Activated naive CD4-positive, alpha-beta T cell treated with anti-CD3 and anti-CD28 coated beads, Interleukin-2, amount 50 U/mL, for 72 hours (primary cell): Measurements from ENCODE around the gene BASP1. TPM values are rescaled to one million over a fixed set of nuclear protein-coding genes. Genes with fewer than 3 reads are reported as not detected.

Experiments
- ATAC-seq, 2 donors: fragments of 150-1000 bp; cut with Tn5 transposase; 2 replicates each; pipeline ENCODE4 v1.10.0; 2021; ENCODE audit warnings: mild to moderate bottlenecking in 2 of 2, moderate library complexity in 2 of 2
- DNase-seq, 2 donors: peaks; one replicate each; pipeline ENCODE4 v3.0.0; 2021 to 2022; ENCODE audit warnings: low spot score in 2 of 2
- H3K27ac Mint-ChIP-seq, 2 donors: one replicate each; pipeline ENCODE4 v1.8.0; 2022; ENCODE audit warnings: mild to moderate bottlenecking in 2 of 2, mixed read lengths in 2 of 2
- H3K36me3 Mint-ChIP-seq, 2 donors: one replicate each; pipeline ENCODE4 v1.8.0; 2022; ENCODE audit warnings: mixed read lengths in 2 of 2
- H3K9me3 Mint-ChIP-seq, 2 donors: one replicate each; pipeline ENCODE4 v1.8.0; 2022; ENCODE audit warnings: mixed read lengths in 2 of 2
- total RNA-seq, 2 donors: library from RNA; stranded (reverse); gene quantifications; one replicate each; pipeline ENCODE4 v1.2.3, GENCODE V29; 2022

BASP1 gene
- total RNA-seq, 2 donors from 2014 or later, result 0.16 to 0.76 TPM

- peaks cover 0 to 16% of the 10 kb centered on the region in 2 donors for H3K36me3 Mint-ChIP-seq
- ATAC-seq (peak in 1 of 2 donors; percentile 71), DNase-seq (peak; percentile 55 to 60)
- no peak overlapping the region for H3K27ac Mint-ChIP-seq
- H3K9me3 Mint-ChIP-seq, result no peaks in the 10 kb centered on the region
Observed at GRCh38 chr5:17216176-17216973, 1.1 kb upstream of the BASP1 start.

GRCh38 chr5:17216974-17217492, 398 bp upstream of the BASP1 start:
- ATAC-seq (no peak), DNase-seq (no peak)
- H3K27ac Mint-ChIP-seq, result no peak overlapping the region
- peaks cover 0 to 16% of the 10 kb centered on the region in 2 donors for H3K36me3 Mint-ChIP-seq
- no peaks in the 10 kb centered on the region for H3K9me3 Mint-ChIP-seq

- no peak for ATAC-seq
- DNase-seq, result no peak
- H3K36me3 Mint-ChIP-seq, result peaks cover 0 to 16% of the 10 kb centered on the region in 2 donors
- no peaks in the 10 kb centered on the region for H3K9me3 Mint-ChIP-seq
- H3K27ac Mint-ChIP-seq, result no peak overlapping the region
Observed at GRCh38 chr5:17218353-17219005, 1.0 kb downstream of the BASP1 start.

GRCh38 chr5:17219006-17219422, 1.6 kb downstream of the BASP1 start:
- Mint-ChIP-seq H3K27ac (no peak overlapping the region), H3K9me3 (no peaks in the 10 kb centered on the region), H3K36me3 (peaks cover 0 to 16% of the 10 kb centered on the region in 2 donors)
- ATAC-seq, result no peak
- no peak for DNase-seq

GRCh38 chr5:17219469-17219868, 2.0 kb downstream of the BASP1 start:
- H3K27ac Mint-ChIP-seq, result no peak overlapping the region
- no peaks in the 10 kb centered on the region for H3K9me3 Mint-ChIP-seq
- H3K36me3 Mint-ChIP-seq, result peaks cover 0 to 16% of the 10 kb centered on the region in 2 donors
- DNase-seq, result no peak
- ATAC-seq, result no peak

GRCh38 chr5:17219992-17220391, 2.6 kb downstream of the BASP1 start:
- DNase-seq (no peak), ATAC-seq (no peak)
- peaks cover 0 to 16% of the 10 kb centered on the region in 2 donors for H3K36me3 Mint-ChIP-seq
- H3K9me3 Mint-ChIP-seq, result no peaks in the 10 kb centered on the region
- H3K27ac Mint-ChIP-seq, result no peak overlapping the region

- DNase-seq (no peak), ATAC-seq (no peak)
- Mint-ChIP-seq H3K36me3 (peaks cover 0 to 16% of the 10 kb centered on the region in 2 donors), H3K9me3 (no peaks in the 10 kb centered on the region), H3K27ac (no peak overlapping the region)
Observed at GRCh38 chr5:17220469-17220868, 3.0 kb downstream of the BASP1 start.

- no peak for ATAC-seq
- no peaks in the 10 kb centered on the region for H3K9me3 Mint-ChIP-seq
- peaks cover 0 to 6% of the 10 kb centered on the region in 2 donors for H3K36me3 Mint-ChIP-seq
- DNase-seq, result no peak
- no peak overlapping the region for H3K27ac Mint-ChIP-seq
Observed at GRCh38 chr5:17221843-17222636, 4.6 kb downstream of the BASP1 start.

- DNase-seq (no peak), ATAC-seq (no peak)
- H3K36me3 Mint-ChIP-seq, result peaks cover 0 to 6% of the 10 kb centered on the region in 2 donors
- no peaks in the 10 kb centered on the region for H3K9me3 Mint-ChIP-seq
- no peak overlapping the region for H3K27ac Mint-ChIP-seq
Observed at GRCh38 chr5:17222664-17223063, 5.2 kb downstream of the BASP1 start.

GRCh38 chr5:17223367-17224185, 6.1 kb downstream of the BASP1 start:
- Mint-ChIP-seq H3K9me3 (no peaks in the 10 kb centered on the region), H3K36me3 (peaks cover 0 to 6% of the 10 kb centered on the region in 2 donors), H3K27ac (no peak overlapping the region)
- DNase-seq (no peak), ATAC-seq (no peak)

GRCh38 chr5:17224858-17225511, 7.6 kb downstream of the BASP1 start:
- ATAC-seq (peak in 1 of 2 donors; percentile 82), DNase-seq (no peak)
- no peaks in the 10 kb centered on the region for H3K9me3 Mint-ChIP-seq
- no peak overlapping the region for H3K27ac Mint-ChIP-seq
- H3K36me3 Mint-ChIP-seq, result no peaks in the 10 kb centered on the region

GRCh38 chr5:17225520-17225919, 8.1 kb downstream of the BASP1 start:
- DNase-seq, result no peak
- Mint-ChIP-seq H3K27ac (no peak overlapping the region), H3K9me3 (no peaks in the 10 kb centered on the region), H3K36me3 (no peaks in the 10 kb centered on the region)
- ATAC-seq, result no peak

GRCh38 chr5:17227868-17228267, 10.4 kb downstream of the BASP1 start:
- H3K27ac Mint-ChIP-seq, result no peak overlapping the region
- H3K9me3 Mint-ChIP-seq, result no peaks in the 10 kb centered on the region
- no peak for DNase-seq
- no peak for ATAC-seq
- H3K36me3 Mint-ChIP-seq, result no peaks in the 10 kb centered on the region

GRCh38 chr5:17228821-17229291, 11.4 kb downstream of the BASP1 start:
- peak in 1 of 2 donors; percentile 48 for ATAC-seq

GRCh38 chr5:17229313-17229712, 11.9 kb downstream of the BASP1 start:
- Mint-ChIP-seq H3K27ac (no peak overlapping the region), H3K9me3 (no peaks in the 10 kb centered on the region), H3K36me3 (no peaks in the 10 kb centered on the region)
- ATAC-seq, result no peak
- DNase-seq, result no peak

More at GRCh38 chr5:17228821-17229291, 11.4 kb downstream of the BASP1 start:
- Mint-ChIP-seq H3K36me3 (no peaks in the 10 kb centered on the region), H3K9me3 (no peaks in the 10 kb centered on the region), H3K27ac (peak overlapping the region in 1 of 2 donors; percentile 38)
- DNase-seq, result no peak
